AG09309 (cell line): ENCODE results near the gene INTS14.

Experiments used
- DNase-seq: peaks from one replicate; pipeline ENCODE4 v3.0.0-alpha.2; 2010; ENCODE audit warnings: low read depth
- H3K4me3 ChIP-seq: 2 replicates; pipeline ENCODE4 v1.5.1; 2011; ENCODE audit warnings: mild to moderate bottlenecking, low read depth, low read length, moderate library complexity; ENCODE audit not compliant: control insufficient read depth
- CTCF ChIP-seq: IDR thresholded peaks from 2 replicates; pipeline ENCODE4 v1.5.1; 2011; ENCODE audit warnings: mild to moderate bottlenecking, low read depth, low read length, inconsistent platforms; ENCODE audit not compliant: insufficient read depth, control insufficient read depth; ENCODE audit errors: missing control alignments

The INTS14 gene

GRCh38 chr15:65632780-65633375 lies 21.9 kb upstream of the INTS14 start:
- H3K4me3 ChIP-seq: no peak overlapping the region
- no peak for DNase-seq
- TF ChIP-seq CTCF: no peak

- TF ChIP-seq CTCF: no peak
- DNase-seq: no peak
- H3K4me3 ChIP-seq: no peak overlapping the region
These were observed 20.6 kb upstream of the INTS14 start for GRCh38 chr15:65631503-65631902.

- H3K4me3 ChIP-seq: no peak overlapping the region
- no peak for DNase-seq
- TF ChIP-seq CTCF: no peak
These were observed 19.8 kb upstream of the INTS14 start for GRCh38 chr15:65630760-65631159.

- no peak for TF ChIP-seq CTCF
These were observed 18.6 kb upstream of the INTS14 start for GRCh38 chr15:65629548-65629947.

GRCh38 chr15:65626856-65627255 lies 15.9 kb upstream of the INTS14 start:
- TF ChIP-seq CTCF: no peak
- no peak for DNase-seq
- H3K4me3 ChIP-seq: no peak overlapping the region

More at GRCh38 chr15:65629548-65629947, 18.6 kb upstream of the INTS14 start:
- no peak for DNase-seq
- H3K4me3 ChIP-seq: no peak overlapping the region

GRCh38 chr15:65623103-65623502 lies 12.2 kb upstream of the INTS14 start:
- no peak overlapping the region for H3K4me3 ChIP-seq
- no peak for TF ChIP-seq CTCF
- DNase-seq: no peak

GRCh38 chr15:65621638-65622037 lies 10.7 kb upstream of the INTS14 start, which contains the start of gene SLC24A1:
TSS of gene SLC24A1 (plus strand) at chr15:65621938. CDS start at chr15:65624081, 2,143 bp downstream.
- DNase-seq: no peak
- no peak for TF ChIP-seq CTCF
- no peak within 1 kb of the TSS for H3K4me3 ChIP-seq
